NOMO-1 treated with dmso at 0.1 percent for 144 hours (cell line): Measurements from ENCODE around the gene MSI2.
A peak's percentile ranks its signal among the peaks of the same experiment; 100 is the strongest.

Source experiments
- DNase-seq: peaks from one replicate; lab custom pipeline; 2025; ENCODE audit not compliant: unreplicated experiment; lab: John Stamatoyannopoulos, UW

Gene MSI2

GRCh38 chr17:57559634-57560318 is 303.5 kb downstream of the MSI2 start:
- DNase-seq: no peak

- no peak for DNase-seq
Observed at GRCh38 chr17:57560319-57560705, 304.0 kb downstream of the MSI2 start.

- no peak for DNase-seq
Observed at GRCh38 chr17:57561072-57561861, 304.9 kb downstream of the MSI2 start.

DNA sequence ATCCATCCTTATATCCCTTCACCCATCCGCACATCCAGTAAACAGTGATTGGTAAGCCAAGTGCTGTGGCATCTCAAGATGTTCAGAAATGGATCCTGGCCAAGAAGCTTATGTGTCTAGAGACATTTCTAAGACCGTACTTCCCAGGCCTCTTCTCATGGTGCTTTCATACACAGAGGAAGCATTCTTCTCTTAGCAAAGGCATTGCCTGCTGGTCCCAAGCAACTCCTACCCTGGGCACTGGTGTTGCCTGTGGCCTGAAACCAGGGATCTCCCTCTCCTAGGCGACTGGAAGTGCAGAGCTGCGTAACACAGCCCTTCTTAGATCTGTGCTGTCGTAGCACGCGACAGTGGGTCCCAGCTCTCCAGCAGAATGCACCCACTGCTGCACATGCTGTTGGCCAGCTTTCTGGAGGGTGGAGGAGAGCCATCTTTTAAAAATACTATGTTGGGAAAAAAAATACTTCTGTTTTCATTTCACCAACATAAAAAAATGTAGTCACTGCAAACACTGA is 305.9 kb downstream of the MSI2 start:
- DNase-seq: no peak

- no peak for DNase-seq
Observed at GRCh38 chr17:57563958-57564357, 307.6 kb downstream of the MSI2 start.

DNA sequence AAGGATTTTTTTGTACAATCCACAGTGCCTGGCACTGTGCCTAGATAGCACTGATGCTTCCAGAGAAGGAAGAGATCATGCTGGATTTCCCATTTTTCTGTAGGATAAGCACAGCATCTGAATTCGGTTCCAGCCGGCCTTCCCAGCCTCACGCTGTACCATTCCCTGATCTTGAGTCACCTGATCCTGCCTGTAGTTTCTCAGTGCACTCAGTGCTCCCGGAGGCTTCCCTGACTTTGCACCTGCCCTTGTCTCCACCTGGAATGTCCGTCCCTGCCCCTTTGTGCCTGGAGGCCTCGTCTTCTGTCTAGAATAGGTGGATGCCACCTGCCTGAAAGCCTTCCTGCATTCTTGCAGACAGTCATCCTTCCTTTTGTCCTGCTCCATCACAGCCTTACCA is 308.9 kb downstream of the MSI2 start:
- no peak for DNase-seq

DNA sequence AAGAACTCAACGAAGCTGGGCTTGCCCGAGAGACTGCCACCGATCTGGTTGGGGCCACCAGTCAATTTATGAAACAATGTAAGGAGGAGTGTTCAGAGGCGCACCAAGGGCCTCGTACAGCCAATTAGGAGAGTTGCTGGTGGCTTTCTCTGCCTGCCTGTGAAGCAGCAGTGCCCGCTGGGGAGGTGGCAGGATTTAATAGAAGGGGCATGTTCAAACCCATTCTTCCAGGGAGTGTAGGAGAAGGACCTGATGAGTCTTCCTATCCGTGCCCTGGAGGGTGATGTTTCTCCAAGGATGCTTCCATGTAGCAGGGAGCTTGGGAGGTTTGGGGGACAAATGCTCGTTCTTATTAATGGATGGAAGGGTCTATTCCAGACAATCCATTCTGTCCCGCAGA is 310.4 kb downstream of the MSI2 start:
- no peak for DNase-seq

- DNase-seq: no peak
Observed at GRCh38 chr17:57567251-57567650, 310.9 kb downstream of the MSI2 start.

DNA sequence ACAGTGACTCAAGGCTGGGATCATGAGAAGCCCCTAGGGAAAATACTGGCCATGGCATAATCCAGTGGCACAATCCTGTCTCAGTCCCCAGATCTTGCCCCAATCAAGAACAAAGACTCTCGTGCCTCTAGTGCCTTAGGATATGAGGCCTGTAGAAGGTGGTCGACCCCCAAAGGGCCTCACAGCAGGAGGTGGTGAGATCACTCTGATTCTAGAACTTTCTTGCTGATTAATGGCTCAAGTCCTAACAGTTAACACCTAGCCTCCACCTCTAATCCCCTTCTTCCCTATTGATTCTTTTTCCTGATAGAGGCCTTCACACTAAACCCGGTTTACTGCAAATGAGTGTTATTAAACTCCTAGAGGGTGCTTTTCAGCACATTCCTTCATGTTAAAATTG is 312.0 kb downstream of the MSI2 start:
- no peak for DNase-seq

GRCh38 chr17:57569021-57569420 is 312.7 kb downstream of the MSI2 start:
- DNase-seq: no peak

- DNase-seq: no peak
Observed at GRCh38 chr17:57569853-57570252, 313.5 kb downstream of the MSI2 start.

- no peak for DNase-seq
Observed at GRCh38 chr17:57570724-57571344, 314.5 kb downstream of the MSI2 start.

DNA sequence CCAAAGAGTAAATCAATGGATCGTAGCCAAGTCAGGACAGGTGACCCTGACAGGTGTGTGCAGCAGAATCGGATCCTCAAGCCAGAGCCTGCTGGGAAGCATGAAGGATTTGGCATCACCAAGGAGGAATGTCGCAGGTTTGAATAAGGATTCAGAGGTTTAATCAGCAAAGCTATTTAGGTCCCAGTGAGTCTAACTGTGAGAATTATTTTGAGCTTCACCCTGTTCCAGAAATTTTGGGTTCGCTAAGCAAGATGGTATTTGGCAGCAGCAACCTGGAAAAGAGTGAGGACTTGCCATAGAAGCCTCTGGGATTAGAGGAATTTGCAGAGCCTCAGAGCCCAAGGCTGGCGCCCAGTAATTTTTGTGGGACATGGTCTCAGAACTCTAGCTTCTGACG is 315.7 kb downstream of the MSI2 start:
- DNase-seq: no peak

GRCh38 chr17:57572600-57572999 is 316.3 kb downstream of the MSI2 start:
- DNase-seq: no peak

- no peak for DNase-seq
Observed at GRCh38 chr17:57574040-57574513, 317.8 kb downstream of the MSI2 start.

- no peak for DNase-seq
Observed at GRCh38 chr17:57576744-57577143, 320.4 kb downstream of the MSI2 start.

DNA sequence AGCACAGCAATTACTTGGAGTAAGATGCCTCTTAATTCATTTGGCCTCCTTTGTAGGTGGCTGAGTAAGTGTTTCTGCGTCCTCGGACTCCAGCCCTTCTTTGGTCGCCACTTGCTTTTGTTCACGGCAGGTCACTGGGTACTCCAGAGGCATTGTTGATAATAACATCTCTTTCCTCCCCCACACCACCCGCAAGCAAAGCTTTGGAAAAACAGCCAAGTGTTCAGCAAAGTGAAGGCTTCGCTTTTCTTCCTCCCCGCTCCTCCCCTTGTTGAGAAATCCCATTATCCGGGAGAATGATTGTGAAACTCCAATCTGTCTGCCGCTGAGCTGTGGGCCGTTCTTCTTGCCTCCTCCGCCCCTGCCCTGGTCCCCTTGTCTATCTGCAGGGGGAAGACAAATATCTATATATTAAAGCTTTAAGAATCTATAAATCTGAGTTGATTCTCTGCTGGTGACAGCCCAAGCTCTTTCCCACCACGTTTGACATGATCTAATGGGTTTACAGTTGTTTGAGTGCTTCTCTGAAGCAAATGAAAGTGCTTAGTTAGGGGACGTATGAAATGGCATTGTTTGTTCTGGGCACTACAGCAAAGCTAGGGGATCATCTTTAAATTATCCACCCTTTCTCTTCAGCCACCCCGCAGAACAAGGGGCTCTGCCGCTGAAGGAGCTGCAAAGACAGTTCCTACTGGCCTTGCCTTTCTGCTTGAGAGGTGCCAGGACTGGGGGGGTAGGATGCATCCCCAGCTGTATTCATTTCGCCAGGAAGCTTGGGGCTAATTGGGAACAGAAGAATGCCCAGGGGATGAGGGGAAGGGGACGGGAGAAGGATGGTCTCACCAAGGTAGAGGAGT is 321.7 kb downstream of the MSI2 start:
- peak; percentile 62 for DNase-seq

DNA sequence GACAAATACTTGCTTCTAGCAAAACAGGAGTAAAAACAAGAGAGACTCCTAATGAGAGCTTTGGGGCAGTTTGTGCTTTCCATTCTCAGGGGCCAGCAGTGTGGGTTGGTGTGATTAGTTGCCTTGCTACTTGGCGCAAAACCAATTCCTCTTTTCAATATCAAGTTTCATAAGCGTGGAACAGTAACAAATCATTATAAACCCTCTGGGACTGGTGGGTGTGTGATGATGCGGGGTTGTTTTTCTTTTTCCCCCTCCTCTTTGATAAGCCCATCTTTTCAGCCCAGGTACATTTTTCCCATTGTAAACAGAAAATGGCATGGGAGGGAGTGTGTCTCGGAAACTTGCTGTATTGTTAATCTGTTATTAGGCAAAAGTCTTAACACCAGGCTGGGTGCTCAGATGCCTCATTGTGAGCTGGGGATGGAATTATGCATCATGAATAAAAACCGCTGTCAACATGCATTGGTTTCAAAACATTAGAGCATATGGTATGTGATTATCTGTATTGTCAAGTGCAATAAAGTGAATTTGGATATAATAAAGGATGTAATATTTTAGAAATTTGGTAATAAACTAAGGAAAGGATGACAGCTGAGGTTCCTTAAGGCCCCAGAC is 322.4 kb downstream of the MSI2 start:
- DNase-seq: peak; percentile 47

GRCh38 chr17:57579245-57579644 is 322.9 kb downstream of the MSI2 start:
- no peak for DNase-seq

DNA sequence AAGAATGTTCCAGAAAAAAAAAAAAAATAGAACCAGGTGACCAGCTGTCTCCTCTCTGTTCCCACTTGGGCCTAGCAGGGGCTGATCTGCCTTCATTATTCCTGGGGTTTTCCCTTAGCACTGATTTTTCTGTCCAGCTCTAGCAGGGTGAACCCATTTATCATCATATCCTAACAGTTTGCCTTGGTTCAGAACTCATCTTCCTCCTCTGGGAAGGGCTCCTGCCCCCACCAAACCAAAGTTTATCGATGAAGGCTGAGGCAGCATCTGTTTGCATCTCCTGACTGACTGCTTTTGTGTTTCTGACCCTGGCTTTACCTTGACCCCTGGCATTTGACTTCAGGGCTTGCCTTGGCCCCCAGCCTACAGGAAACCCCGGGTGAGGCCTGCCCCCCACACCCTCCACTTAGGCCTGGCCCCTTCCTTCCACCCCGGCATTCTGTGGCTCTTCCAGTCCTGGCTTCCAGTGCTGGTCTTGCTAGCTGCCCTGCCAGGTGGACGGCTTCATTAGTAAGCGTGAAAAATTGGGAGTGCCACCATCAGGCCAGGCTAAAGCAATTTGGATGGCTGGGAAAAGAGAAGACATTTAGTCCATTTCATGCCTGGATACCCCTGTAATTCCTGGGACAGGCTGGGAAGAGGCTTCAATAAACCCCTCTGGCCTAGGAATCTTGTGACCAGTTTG is 323.9 kb downstream of the MSI2 start:
- DNase-seq: no peak
